Neural cell (in vitro differentiated cells): ENCODE data around the gene CNN1.

Source experiments
- CTCF ChIP-seq: fragments of 450-650 bp; IDR thresholded peaks from 2 replicates; pipeline ENCODE4 v1.5.1; 2014; ENCODE audit warnings: antibody characterized with exemption, mild to moderate bottlenecking, moderate library complexity; ENCODE audit not compliant: poor library complexity, severe bottlenecking
- EZH2 ChIP-seq: fragments of 200-600, 300-800 bp; shearing (Covaris generic), sonication (generic); IDR thresholded peaks from 2 replicates; pipeline ENCODE4 v1.6.1; 2014; ENCODE audit warnings: antibody characterized with exemption, low read length, borderline replicate concordance, mild to moderate bottlenecking; ENCODE audit not compliant: insufficient read depth, poor library complexity, severe bottlenecking
- POLR2AphosphoS5 ChIP-seq: IDR thresholded peaks from 2 replicates; pipeline ENCODE4 v1.6.1; 2012
- RAD21 ChIP-seq: fragments of 450-650 bp; conservative IDR thresholded peaks from 2 replicates; pipeline ENCODE4 v1.6.1; 2014; ENCODE audit warnings: antibody characterized with exemption, mild to moderate bottlenecking, moderate library complexity
- REST ChIP-seq: IDR thresholded peaks from 2 replicates; pipeline ENCODE4 v1.6.1; 2012; ENCODE audit warnings: borderline replicate concordance
- SMC3 ChIP-seq: fragments of 450-650 bp; conservative IDR thresholded peaks from 2 replicates; pipeline ENCODE4 v1.6.1; 2014; ENCODE audit warnings: antibody characterized with exemption, mild to moderate bottlenecking, moderate library complexity; ENCODE audit not compliant: poor library complexity
- TAF1 ChIP-seq: IDR thresholded peaks from 2 replicates; pipeline ENCODE4 v1.6.1; 2012; ENCODE audit warnings: low read depth

- TF ChIP-seq RAD21 (no peak), CTCF (no peak), TAF1 (no peak), EZH2 (no peak), REST (no peak), SMC3 (no peak), POLR2AphosphoS5 (no peak)
These were observed 49.3 kb upstream of the CNN1 start for GRCh38 chr19:11489378-11489777.
